ENCODE results near the gene ITGA11.

Gene ITGA11

GRCh38 chr15:68447976-68448755, 16.2 kb upstream of the ITGA11 start:
- no peak for DNase-seq

GRCh38 chr15:68447209-68447608, 15.2 kb upstream of the ITGA11 start:
- no peak for DNase-seq

DNA sequence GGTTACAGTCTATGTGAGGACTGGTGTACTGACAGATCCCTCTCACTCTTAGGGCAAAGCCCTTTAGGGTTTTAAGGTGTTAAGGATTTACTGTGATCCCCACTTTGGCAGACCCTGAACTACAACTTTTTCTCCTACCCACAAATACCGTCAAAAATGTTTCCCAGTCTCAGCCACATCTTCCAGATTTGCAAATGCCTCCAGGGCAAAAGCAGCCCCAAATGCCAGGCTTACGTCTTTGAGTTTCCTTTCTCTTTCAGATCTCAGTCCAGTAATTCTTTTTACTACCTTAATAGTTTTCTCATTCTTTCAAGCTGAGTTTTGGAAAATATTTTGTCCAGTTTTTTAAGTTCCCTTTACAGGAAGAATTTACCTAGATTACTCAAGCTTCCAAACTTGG, 13.4 kb upstream of the ITGA11 start:
- DNase-seq, result no peak

DNA sequence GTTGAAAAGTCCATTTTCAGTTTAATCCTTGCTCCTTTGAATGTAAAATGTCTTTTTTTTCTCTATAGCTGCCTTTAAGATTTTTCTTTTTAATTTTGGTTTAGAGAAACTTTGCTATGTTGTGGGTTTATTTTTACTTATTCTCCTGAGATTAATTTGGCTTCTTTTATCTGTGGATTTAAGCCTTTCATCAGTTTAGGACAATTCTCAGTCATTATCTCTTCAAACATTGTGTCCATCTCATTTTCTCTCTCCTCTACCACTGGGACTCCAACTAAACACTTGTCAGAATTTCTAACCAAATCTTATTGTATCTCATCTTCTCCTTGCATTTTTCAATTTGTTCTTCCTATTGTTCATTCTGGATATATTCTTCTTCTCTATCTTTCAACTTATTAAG, 12.4 kb upstream of the ITGA11 start:
- DNase-seq, result no peak

DNA sequence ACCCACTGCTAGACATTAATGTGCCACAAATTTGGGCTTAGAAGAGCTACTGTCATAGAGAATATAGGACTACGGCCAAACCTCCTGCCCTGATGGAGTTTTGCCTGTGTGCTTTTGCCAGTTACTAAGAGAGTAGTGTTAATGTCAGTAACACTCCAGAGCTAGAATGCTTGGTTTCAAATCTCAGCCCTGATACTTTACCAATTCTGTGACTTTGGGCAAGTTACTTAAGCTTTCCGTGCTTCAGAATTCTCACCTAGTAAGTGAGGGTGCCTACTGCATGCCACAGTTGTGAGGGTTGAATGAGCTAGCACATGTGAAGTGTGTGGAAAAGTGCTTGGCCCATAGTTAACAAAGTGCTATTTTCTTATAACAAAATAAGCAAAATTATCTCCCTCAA, 10.9 kb upstream of the ITGA11 start:
- DNase-seq, result no peak

DNA sequence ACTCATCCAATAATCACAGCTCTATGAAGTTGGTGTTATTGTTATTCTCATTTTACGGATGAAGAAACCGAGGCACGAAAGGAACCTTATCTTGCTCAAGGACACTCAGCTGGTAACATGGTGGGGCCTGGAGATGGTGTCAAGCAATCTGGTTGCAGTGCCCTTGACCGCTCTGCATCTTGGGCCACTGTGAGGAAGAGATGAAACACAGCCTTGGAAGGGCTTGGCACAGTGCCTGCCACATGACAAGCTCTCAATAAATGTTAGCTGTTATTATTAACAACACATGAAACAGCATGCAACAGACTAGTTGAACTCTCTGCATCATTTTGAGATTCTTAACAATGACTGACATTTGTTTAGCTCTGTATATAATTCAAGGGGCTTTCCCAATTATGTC, 10.1 kb upstream of the ITGA11 start:
- no peak for DNase-seq

GRCh38 chr15:68441045-68441743, 9.2 kb upstream of the ITGA11 start:
- DNase-seq, result no peak

DNA sequence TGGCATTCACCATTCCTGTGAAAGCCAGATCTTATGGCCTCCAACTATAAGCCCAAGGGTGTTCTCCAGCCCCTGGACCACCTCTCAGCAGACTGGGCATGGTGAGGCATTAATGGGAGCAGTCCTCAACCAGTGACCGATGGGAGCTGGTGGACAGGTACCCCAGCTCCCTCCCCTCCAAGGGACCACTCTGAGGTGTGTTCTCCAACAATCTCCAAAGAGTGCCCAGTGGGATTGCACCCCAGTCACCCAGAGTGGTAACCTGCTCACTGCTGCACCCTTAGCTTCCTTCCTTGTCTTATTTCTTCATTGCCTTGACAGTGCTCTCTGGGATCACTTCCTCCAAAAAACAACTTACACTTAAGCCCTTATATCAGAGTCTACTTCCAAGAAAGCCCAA, 8.2 kb upstream of the ITGA11 start:
- DNase-seq, result no peak

- no peak for DNase-seq
These were observed 7.5 kb upstream of the ITGA11 start for GRCh38 chr15:68439506-68439905.

DNA sequence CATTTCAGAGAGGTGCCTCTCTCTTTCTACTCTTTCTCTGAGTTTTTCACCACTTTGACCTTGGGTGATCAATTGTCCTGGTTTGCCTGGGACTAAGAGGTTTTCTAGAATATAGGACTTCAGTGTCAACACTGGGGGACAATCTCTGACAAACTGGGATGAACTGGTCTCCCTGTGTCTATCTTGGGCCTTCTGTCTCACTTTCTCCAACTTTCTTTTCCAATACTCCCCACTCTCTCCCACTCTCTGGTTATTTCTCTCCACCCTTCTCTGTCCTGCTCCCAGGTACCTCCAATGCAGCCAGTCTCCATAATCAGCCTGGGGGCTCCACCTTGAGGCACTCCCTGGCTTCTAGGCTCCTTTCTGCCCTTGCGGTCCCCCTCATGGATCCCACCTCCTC, 4.7 kb upstream of the ITGA11 start:
- DNase-seq, result no peak

- no peak for DNase-seq
These were observed 4.0 kb upstream of the ITGA11 start for GRCh38 chr15:68435966-68436365.

DNA sequence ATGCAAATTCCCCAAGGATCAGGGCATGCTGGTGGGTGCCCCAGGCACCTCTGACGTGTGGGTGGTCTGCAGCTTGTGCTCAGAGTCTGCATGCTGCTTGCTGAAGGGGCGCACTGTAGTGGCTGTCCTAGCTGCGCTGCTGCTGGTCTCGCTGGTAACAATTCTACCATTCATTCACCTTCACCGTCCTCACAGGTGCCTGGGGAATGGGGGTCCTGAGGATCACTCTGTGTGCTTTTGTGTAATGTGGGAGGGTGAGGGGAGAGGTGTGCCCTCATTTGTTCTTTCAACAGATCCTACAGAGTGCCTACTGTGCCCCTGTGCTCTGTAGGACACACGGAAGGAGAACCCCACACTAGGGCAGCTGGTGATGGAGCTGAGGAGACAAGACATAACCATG, 2.1 kb upstream of the ITGA11 start:
- DNase-seq, result no peak

- DNase-seq, result no peak
These were observed 1.6 kb upstream of the ITGA11 start for GRCh38 chr15:68433551-68433950.

- DNase-seq, result no peak
These were observed 590 bp upstream of the ITGA11 start for GRCh38 chr15:68432441-68433064.

GRCh38 chr15:68431037-68431791, 749 bp downstream of the ITGA11 start:
- DNase-seq, result no peak

DNA sequence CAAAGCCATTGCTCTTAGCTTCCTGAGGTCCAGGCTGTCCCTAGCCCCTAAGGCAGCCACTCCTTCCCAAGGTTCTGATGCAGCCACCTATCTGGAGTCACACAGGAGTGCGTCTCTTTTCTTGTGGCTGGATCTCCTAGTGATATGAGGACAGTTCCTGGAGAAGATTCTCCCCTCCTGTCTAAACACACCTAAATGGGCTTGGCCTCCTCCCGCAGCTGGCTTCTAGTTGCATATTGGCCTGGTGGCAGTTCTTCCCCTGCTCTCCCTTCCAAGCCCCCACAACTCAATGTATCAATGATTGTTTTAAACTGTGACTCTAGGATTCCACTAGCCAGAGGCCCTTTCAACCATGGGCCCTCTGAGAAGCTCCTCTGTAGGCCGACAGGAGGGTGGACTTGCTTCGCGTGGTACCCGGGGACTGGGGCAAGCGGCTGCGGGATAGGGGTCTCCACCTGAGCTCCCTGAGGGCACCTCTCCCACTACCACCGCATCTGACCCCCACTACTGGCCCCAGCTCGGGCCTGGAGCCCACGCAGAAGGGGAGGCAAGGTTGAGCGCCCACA, 1.4 kb downstream of the ITGA11 start:
- DNase-seq, result no peak

DNA sequence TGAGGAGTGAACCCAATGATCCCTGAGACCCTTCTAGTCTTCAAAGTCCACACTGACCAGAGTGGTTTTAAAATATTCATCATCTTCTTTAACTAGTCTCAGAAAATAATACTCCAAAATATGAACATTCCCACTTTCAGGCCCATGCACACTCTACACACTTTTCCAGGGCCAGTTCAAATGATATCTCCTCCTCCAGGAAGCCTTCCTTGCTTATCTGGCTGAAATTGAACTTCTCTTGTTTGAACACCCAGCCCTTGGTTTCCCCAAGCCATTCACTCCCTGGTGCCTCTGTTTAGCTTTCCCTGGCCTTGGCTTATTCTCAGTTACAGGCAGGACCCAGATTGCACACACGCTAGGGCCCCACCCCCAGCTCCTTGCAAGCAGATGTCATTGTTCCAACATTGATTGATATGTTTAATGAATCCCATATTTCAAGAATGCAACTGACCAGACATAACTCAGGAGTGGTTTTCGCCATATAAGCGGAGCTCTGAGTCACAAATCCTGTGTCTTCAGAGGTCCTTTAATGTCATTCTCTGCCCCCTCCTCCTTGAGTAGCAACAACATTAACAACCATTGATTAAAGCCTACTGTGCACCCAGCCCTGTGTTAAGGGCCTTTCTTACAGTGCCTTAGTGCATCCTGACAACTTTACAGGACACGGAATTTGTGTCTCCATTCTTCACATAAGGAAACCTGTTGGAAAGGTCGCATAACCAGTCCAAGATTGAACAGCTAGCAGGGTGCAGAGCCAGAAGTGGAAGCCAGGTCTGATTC, 2.1 kb downstream of the ITGA11 start:
- DNase-seq, result no peak

GRCh38 chr15:68428431-68428940, 3.5 kb downstream of the ITGA11 start:
- DNase-seq, result no peak

- no peak for DNase-seq
These were observed 4.0 kb downstream of the ITGA11 start for GRCh38 chr15:68427963-68428362.

DNA sequence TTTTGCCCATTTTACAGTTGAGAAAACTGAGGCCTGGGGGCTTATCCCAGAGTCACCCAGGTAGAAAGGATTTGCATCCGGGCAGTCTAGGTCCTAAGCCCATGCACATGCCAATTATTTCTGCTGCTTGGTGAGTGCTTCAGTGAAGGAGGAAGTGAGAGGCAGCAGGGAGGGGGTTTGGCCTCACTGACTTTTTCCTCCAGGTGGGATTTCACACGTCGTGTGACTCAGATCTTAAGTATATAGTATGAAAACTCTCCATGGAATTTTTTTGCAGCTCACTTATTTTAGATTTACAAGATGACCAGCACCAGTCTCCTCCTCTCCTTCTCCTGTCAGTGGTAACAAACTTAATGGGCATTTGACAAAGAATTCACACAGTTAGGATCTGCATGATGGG, 4.6 kb downstream of the ITGA11 start:
- DNase-seq, result no peak

- no peak for DNase-seq
These were observed 5.8 kb downstream of the ITGA11 start for GRCh38 chr15:68426116-68426515.

GRCh38 chr15:68425428-68426060, 6.4 kb downstream of the ITGA11 start:
- no peak for DNase-seq
